Activated naive CD4-positive, alpha-beta T cell treated with anti-CD3 and anti-CD28 coated beads, Interleukin-2, amount 10 ng/mL, durations not matched to agents 7 days and 5 days (primary cell): ENCODE measurements around the gene CATSPER4.
A peak's percentile ranks its signal among the peaks of the same experiment; 100 is the strongest.

Experiments used
- CTCF ChIA-PET: fragments of 350-600 bp; sonication (Branson Sonifier 250); formaldehyde crosslinking; loops from one replicate; lab custom pipeline; 2021; ENCODE audit warnings: antibody characterized with exemption; lab: Charles Lee
- DNase-seq: peaks from one replicate; pipeline ENCODE4 v3.0.0-alpha.2; 2020
- H3K27ac Mint-ChIP-seq: one replicate; pipeline ENCODE4 v1.8.0; 2021; ENCODE audit warnings: mild to moderate bottlenecking, moderate library complexity, mixed read lengths
- H3K27me3 Mint-ChIP-seq: one replicate; pipeline ENCODE4 v1.8.0; 2021; ENCODE audit warnings: mild to moderate bottlenecking, mixed read lengths
- H3K36me3 Mint-ChIP-seq: one replicate; pipeline ENCODE4 v1.8.0; 2021; ENCODE audit warnings: mixed read lengths
- H3K4me1 Mint-ChIP-seq: one replicate; pipeline ENCODE4 v1.8.0; 2021; ENCODE audit warnings: mixed read lengths
- H3K4me3 Mint-ChIP-seq: one replicate; pipeline ENCODE4 v1.8.0; 2021; ENCODE audit warnings: mild to moderate bottlenecking, moderate library complexity, mixed read lengths
- H3K9me3 Mint-ChIP-seq: one replicate; pipeline ENCODE4 v1.8.0; 2021; ENCODE audit warnings: mixed read lengths

CATSPER4 gene

GRCh38 chr1:26189331-26189730, 1.1 kb upstream of the CATSPER4 start:
- Mint-ChIP-seq H3K27me3 (peaks cover 41% of the 10 kb centered on the region), H3K4me3 (no peak overlapping the region), H3K36me3 (peaks cover 1% of the 10 kb centered on the region), H3K4me1 (peaks cover 37% of the 10 kb centered on the region), H3K9me3 (no peaks in the 10 kb centered on the region), H3K27ac (no peak overlapping the region)
- DNase-seq = no peak
- CTCF ChIA-PET = interaction anchor here (0.7 to 2.4 kb wide), 7 partner anchors 20 to 205 kb away, joined by 3 to 7 read pairs (median 3); partner anchors contain the start of gene CEP85

DNA sequence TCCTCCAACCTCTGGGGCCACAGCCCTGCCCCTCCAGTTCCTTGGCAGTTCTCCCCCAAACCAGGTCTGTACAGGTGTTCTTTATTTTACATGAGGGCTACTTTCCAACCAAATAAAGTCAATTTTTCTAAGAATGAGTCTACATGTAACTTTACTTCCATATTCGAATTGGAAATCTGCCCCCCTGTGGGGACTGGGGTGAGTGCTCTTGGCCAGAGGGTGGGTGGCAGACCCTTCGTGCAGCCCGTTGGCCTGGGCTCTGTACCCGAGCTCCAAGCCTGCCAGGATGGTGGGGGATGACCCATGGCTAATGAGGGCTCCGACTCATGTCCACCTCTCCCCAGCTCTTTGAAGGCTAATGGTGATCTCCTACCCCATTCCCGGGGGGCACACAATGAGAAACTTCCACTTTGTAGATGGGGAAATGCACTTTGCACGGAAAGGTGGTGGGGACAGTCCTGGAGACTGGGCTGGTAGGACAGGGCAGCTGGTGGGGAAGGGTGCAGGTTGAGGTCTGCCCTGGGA, 589 bp upstream of the CATSPER4 start:
- Mint-ChIP-seq H3K27me3 (peaks cover 45% of the 10 kb centered on the region), H3K27ac (no peak overlapping the region), H3K36me3 (peaks cover 1% of the 10 kb centered on the region), H3K4me1 (peaks cover 38% of the 10 kb centered on the region), H3K9me3 (no peaks in the 10 kb centered on the region), H3K4me3 (no peak overlapping the region)
- DNase-seq = no peak
- CTCF ChIA-PET = interaction anchor here (0.7 to 2.4 kb wide), 7 partner anchors 20 to 205 kb away, joined by 3 to 7 read pairs (median 3); partner anchors contain the start of gene CEP85

DNA sequence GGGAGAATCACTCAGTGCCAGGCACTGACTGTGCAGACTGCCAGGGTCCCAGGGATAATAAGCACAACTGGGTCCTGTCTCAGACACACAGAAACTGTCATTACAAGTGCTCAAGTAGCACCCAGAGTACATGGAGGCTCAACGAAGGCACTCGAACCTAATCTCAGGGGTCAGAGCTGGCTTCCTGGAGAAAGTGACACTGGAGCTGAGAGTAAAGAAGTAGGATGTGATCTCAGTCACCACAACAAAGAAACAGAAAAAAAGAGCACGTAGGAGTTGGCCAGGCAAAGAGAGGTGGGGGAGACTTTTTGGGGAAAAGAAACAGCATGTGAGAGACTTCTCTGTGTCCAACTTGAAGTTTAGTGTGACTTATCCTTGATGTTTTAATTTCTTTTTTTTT, 1.3 kb downstream of the CATSPER4 start:
- Mint-ChIP-seq H3K4me3 (peak overlapping the region; percentile 13), H3K9me3 (no peaks in the 10 kb centered on the region), H3K4me1 (peaks cover 38% of the 10 kb centered on the region), H3K27me3 (peaks cover 63% of the 10 kb centered on the region), H3K27ac (peak overlapping the region; percentile 30), H3K36me3 (peaks cover 1% of the 10 kb centered on the region)
- CTCF ChIA-PET = interaction anchor here (0.6 to 1.6 kb wide), 5 partner anchors 10 to 177 kb away, joined by 3 to 7 read pairs (median 4); partner anchors contain the start of genes C1orf232, CEP85 and ZNF593
- DNase-seq = peak; percentile 65

GRCh38 chr1:26195805-26196204, 5.4 kb downstream of the CATSPER4 start:
- Mint-ChIP-seq H3K9me3 (no peaks in the 10 kb centered on the region), H3K4me1 (peaks cover 48% of the 10 kb centered on the region), H3K36me3 (peaks cover 1% of the 10 kb centered on the region), H3K4me3 (no peak overlapping the region), H3K27me3 (peaks cover 65% of the 10 kb centered on the region), H3K27ac (no peak overlapping the region)
- DNase-seq = no peak
- CTCF ChIA-PET = no interaction called here

DNA sequence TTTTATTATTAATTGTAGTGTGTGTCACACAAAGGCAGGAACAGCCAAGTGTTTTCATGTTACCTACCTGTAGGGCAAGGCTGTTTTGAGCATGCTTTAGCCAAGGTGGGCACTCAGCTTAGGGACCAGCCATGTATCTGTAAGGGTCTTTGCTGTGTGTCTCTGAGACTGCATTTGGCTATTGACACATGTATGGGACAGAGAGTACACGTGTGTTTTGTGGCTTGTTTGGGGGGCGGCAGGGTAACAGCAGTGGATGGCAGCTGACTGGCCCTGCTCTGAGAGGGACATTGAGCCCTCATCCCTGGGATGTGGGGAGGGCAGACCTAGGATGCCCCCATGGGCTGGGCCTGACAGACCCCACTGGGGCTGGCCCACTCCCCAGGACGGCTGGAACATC, 6.9 kb downstream of the CATSPER4 start:
- no peak for DNase-seq
- CTCF ChIA-PET = no interaction called here
- H3K36me3 Mint-ChIP-seq = no peaks in the 10 kb centered on the region
- H3K27ac Mint-ChIP-seq = no peak overlapping the region
- H3K4me3 Mint-ChIP-seq = no peak overlapping the region
- H3K9me3 Mint-ChIP-seq = no peaks in the 10 kb centered on the region
- peaks cover 48% of the 10 kb centered on the region for H3K4me1 Mint-ChIP-seq
- peaks cover 60% of the 10 kb centered on the region for H3K27me3 Mint-ChIP-seq

DNA sequence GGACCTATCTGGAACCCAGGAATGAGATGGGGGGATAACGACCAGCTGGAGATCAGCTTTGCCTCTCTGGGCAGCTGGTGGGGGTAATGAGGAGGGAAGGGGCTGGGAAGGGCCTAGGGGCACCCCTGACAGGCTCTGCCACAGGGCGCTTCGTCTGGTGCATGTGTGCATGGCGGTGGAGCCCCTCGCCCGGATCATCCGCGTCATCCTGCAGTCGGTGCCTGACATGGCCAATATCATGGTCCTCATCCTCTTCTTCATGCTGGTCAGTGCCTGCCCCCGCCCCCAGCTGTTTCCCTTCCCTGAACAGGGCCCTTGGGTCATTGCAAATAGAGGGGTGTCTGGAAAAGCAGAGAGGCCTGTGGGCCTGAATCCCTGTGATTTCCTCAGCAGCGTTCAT, 7.4 kb downstream of the CATSPER4 start:
- Mint-ChIP-seq H3K9me3 (no peaks in the 10 kb centered on the region), H3K4me1 (peaks cover 49% of the 10 kb centered on the region), H3K4me3 (no peak overlapping the region), H3K27me3 (peaks cover 61% of the 10 kb centered on the region), H3K36me3 (no peaks in the 10 kb centered on the region), H3K27ac (no peak overlapping the region)
- CTCF ChIA-PET = no interaction called here
- DNase-seq = no peak

- Mint-ChIP-seq H3K36me3 (no peaks in the 10 kb centered on the region), H3K27me3 (peaks cover 55% of the 10 kb centered on the region), H3K9me3 (no peaks in the 10 kb centered on the region), H3K4me3 (no peak overlapping the region), H3K4me1 (peaks cover 52% of the 10 kb centered on the region), H3K27ac (peak overlapping the region; percentile 85)
- DNase-seq = no peak
- CTCF ChIA-PET = interaction anchor here (1.2 kb wide), 1 partner anchor 55 kb away, joined by 4 read pairs; no protein-coding TSS in a partner anchor
Measured at GRCh38 chr1:26200413-26200812, 10.0 kb downstream of the CATSPER4 start.

DNA sequence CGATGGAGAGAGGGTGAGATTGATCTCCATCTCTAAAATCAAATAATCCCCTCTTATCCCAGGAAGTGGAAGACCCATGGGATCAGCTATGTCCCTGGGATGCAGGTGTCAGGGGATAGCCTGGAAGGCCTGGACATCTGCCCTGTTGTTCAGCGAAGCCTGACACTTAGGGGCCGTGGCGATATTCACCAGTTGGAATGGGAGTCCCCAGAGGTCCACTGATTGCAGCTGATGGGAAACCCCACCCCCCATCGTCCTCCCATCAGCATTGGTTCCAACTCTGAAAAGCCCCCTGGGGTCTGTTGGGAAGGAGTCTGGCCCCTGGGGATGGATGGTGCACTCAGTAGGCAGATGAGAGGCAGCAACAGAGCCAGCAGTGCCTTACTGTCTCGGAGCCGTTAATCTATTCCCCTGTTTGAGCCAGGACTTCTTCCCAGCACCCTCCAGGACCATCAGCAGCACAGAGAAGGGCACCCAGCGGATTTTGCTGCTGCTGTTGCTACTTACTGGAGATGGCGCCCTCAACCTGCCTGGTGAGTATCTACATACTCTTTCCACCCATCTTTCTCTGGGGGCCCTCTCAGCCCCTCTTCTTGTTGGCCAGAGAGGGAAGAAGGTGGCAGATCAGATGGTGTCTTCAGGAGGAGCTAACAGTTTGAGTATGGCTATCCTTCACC, 13.4 kb downstream of the CATSPER4 start:
- no peak overlapping the region for H3K4me3 Mint-ChIP-seq
- H3K27ac Mint-ChIP-seq = no peak overlapping the region
- H3K9me3 Mint-ChIP-seq = no peaks in the 10 kb centered on the region
- DNase-seq = no peak
- CTCF ChIA-PET = interaction anchor here (0.7 to 2.2 kb wide), 6 partner anchors 13 to 214 kb away, joined by 3 to 9 read pairs (median 5); partner anchors contain the start of genes CEP85 and ZNF593
- peaks cover 34% of the 10 kb centered on the region for H3K27me3 Mint-ChIP-seq
- H3K36me3 Mint-ChIP-seq = no peaks in the 10 kb centered on the region
- peaks cover 52% of the 10 kb centered on the region for H3K4me1 Mint-ChIP-seq

DNA sequence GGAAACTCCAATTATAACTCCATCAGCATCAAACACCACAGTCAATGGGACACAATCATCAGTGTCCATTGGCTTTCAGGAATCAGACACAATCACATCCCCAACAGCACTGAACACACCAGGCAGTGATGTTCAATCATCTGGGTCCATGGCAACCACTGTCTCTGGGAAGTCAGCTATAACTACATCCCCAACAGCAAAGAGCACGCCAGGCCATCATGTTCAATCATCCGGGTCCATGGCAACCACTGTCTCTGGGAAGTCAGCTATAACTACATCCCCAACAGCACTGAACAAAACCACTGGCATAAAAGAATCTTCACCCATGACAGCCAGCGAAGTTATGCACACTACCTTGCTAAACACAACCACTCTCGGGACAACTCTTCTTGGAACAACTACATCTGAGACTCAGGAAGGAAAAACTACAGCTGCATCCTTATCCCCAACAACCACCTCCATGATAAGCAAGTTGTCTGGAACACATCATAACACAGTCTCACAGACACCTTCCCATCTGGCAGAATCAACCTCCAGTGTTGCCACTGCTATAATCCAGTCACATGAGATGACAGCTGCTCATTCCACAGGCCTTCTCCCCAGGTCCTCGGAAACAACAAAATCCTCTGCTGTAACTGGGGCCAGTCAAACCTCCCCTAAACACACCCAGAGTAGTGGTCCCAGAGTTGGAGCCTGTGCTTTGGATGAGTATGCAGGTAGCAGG, 19.9 kb downstream of the CATSPER4 start:
- Mint-ChIP-seq H3K4me1 (no peaks in the 10 kb centered on the region), H3K27me3 (peaks cover 43% of the 10 kb centered on the region), H3K27ac (no peak overlapping the region), H3K4me3 (no peak overlapping the region), H3K9me3 (no peaks in the 10 kb centered on the region), H3K36me3 (no peaks in the 10 kb centered on the region)
- DNase-seq = no peak
- CTCF ChIA-PET = interaction anchor here (0.9 to 1.5 kb wide), 4 partner anchors 21 to 207 kb away, joined by 3 to 6 read pairs (median 4); no protein-coding TSS in a partner anchor

GRCh38 chr1:26212726-26213125, 22.3 kb downstream of the CATSPER4 start:
- Mint-ChIP-seq H3K9me3 (no peaks in the 10 kb centered on the region), H3K4me1 (no peaks in the 10 kb centered on the region), H3K4me3 (no peak overlapping the region), H3K27ac (peak overlapping the region; percentile 45), H3K36me3 (no peaks in the 10 kb centered on the region), H3K27me3 (peaks cover 40% of the 10 kb centered on the region)
- no peak for DNase-seq
- CTCF ChIA-PET = interaction anchor here (0.5 to 0.8 kb wide), 2 partner anchors 19 to 111 kb away, joined by 3 read pairs; no protein-coding TSS in a partner anchor

GRCh38 chr1:26213335-26213905, 23.0 kb downstream of the CATSPER4 start:
- CTCF ChIA-PET = interaction anchor here (1.3 kb wide), 1 partner anchor 38 kb away, joined by 3 read pairs; no protein-coding TSS in a partner anchor
- Mint-ChIP-seq H3K27me3 (peaks cover 39% of the 10 kb centered on the region), H3K27ac (no peak overlapping the region), H3K36me3 (no peaks in the 10 kb centered on the region), H3K9me3 (no peaks in the 10 kb centered on the region), H3K4me1 (no peaks in the 10 kb centered on the region), H3K4me3 (no peak overlapping the region)
- no peak for DNase-seq

- CTCF ChIA-PET = interaction anchor here (1.2 kb wide), 1 partner anchor 45 kb away, joined by 3 read pairs; the partner anchor contains the start of gene ZNF593
- H3K4me3 Mint-ChIP-seq = no peak overlapping the region
- H3K27me3 Mint-ChIP-seq = peaks cover 50% of the 10 kb centered on the region
- no peaks in the 10 kb centered on the region for H3K9me3 Mint-ChIP-seq
- DNase-seq = no peak
- H3K27ac Mint-ChIP-seq = no peak overlapping the region
- H3K36me3 Mint-ChIP-seq = no peaks in the 10 kb centered on the region
- no peaks in the 10 kb centered on the region for H3K4me1 Mint-ChIP-seq
Measured at GRCh38 chr1:26215246-26215645, 24.8 kb downstream of the CATSPER4 start.

DNA sequence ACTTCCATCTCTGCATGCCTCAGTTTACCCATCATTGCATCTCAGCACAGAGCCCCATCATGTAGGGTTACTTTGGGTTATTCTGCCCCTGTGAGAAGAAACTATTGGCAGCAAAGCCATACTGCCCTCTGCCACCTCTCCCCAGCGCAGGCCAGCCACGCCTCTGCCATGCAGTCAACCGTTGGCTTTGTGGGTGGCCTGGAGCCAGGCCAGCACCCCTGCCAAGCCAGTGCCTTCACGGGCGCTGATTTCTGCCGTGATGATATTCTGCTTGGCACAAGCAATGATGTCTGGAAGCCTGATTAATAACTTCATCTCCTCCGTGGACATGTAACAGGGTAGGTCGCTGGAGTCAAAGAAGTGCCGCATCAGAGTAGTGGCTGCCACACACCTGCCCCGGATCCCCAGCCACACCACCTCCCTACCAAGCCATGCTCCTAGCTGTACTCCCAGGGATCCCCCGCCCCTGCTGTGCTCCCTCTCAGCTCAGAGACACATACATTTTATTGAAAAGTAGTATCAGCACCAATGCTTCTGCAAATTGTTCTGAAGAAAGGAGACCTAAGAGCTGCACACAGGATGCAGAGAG, 28.6 kb downstream of the CATSPER4 start:
- H3K27ac Mint-ChIP-seq = no peak overlapping the region
- H3K36me3 Mint-ChIP-seq = no peaks in the 10 kb centered on the region
- no peaks in the 10 kb centered on the region for H3K9me3 Mint-ChIP-seq
- DNase-seq = no peak
- CTCF ChIA-PET = no interaction called here
- H3K4me3 Mint-ChIP-seq = no peak overlapping the region
- no peaks in the 10 kb centered on the region for H3K4me1 Mint-ChIP-seq
- peaks cover 63% of the 10 kb centered on the region for H3K27me3 Mint-ChIP-seq
